GM19328 (cell line): ENCODE measurements around the gene MACF1.
A peak's percentile ranks its signal among the peaks of the same experiment; 100 is the strongest.

Source experiments
- ATAC-seq: cut with Tn5 transposase; IDR thresholded peaks from one replicate; pipeline ENCODE4 v1.9.1; 2021; ENCODE audit warnings: mild to moderate bottlenecking, moderate library complexity; ENCODE audit not compliant: unreplicated experiment

The MACF1 gene

GRCh38 chr1:39213511-39214002 is 9.1 kb downstream of the MACF1 start:
- no peak for ATAC-seq

GRCh38 chr1:39214021-39214713 is 9.7 kb downstream of the MACF1 start:
- ATAC-seq = no peak

GRCh38 chr1:39214714-39214997 is 10.2 kb downstream of the MACF1 start:
- ATAC-seq = no peak

GRCh38 chr1:39214998-39215873 is 10.7 kb downstream of the MACF1 start:
- peak; percentile 53 for ATAC-seq

- no peak for ATAC-seq
These were observed 12.3 kb downstream of the MACF1 start for GRCh38 chr1:39216771-39217170.

- ATAC-seq = no peak
These were observed 16.7 kb downstream of the MACF1 start for GRCh38 chr1:39220891-39221870.

GRCh38 chr1:39224295-39224829 is 19.9 kb downstream of the MACF1 start:
- ATAC-seq = no peak

GRCh38 chr1:39226836-39227235 is 22.3 kb downstream of the MACF1 start:
- ATAC-seq = no peak

- ATAC-seq = no peak
These were observed 23.8 kb downstream of the MACF1 start for GRCh38 chr1:39228252-39228651.

GRCh38 chr1:39229504-39229903 is 25.0 kb downstream of the MACF1 start:
- no peak for ATAC-seq

- ATAC-seq = no peak
These were observed 26.0 kb downstream of the MACF1 start for GRCh38 chr1:39230261-39231190.

- no peak for ATAC-seq
These were observed 32.5 kb downstream of the MACF1 start for GRCh38 chr1:39236971-39237370.

- ATAC-seq = no peak
These were observed 34.0 kb downstream of the MACF1 start for GRCh38 chr1:39238476-39238875.

GRCh38 chr1:39239968-39240367 is 35.5 kb downstream of the MACF1 start:
- ATAC-seq = no peak

GRCh38 chr1:39243302-39243701 is 38.8 kb downstream of the MACF1 start:
- no peak for ATAC-seq

GRCh38 chr1:39250460-39251240 is 46.2 kb downstream of the MACF1 start:
- ATAC-seq = no peak

GRCh38 chr1:39255222-39255621 is 50.7 kb downstream of the MACF1 start:
- ATAC-seq = no peak

- no peak for ATAC-seq
These were observed 53.8 kb downstream of the MACF1 start for GRCh38 chr1:39258146-39258924.
